ENCODE results near the gene CTAGE1. TPM values are rescaled to one million over a fixed set of nuclear protein-coding genes. Genes with fewer than 3 reads are reported as not detected.

The CTAGE1 gene
- total and polyA plus RNA-seq, 2 donors (not counting 1 experiment from before 2014, with no cell fraction given), result not detected

DNA sequence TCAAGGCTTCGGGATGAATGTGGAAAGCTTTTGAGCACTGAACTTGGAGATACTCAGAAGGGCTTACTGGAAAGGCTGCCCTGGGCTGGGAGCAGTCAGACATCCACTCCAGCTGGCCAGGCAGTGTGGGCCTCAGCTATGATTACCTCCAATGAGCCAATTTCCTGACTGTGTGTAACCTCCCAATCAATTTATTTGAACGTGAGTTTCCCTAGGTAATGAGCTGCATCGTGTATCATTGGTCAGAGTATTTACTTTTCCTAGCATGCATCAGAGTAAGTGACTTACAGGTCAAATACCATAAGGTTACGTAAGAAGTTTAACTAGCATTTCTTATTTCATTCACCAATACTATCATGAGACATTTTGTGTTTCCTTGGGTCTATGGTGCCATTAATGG, 11.0 kb upstream of the CTAGE1 start:
- WGBS (ENCODE audit: insufficient coverage), result 92% methylated on average over 3 of the region's 4 CpGs
- no peak overlapping the region for H3K4me3 Mint-ChIP-seq
- H3K9me3 Mint-ChIP-seq (ENCODE audit: insufficient read depth), result no peaks in the 10 kb centered on the region
- DNase-seq (no peak), ATAC-seq (ENCODE audit: low read depth) (no peak)
- CTCF ChIA-PET, result no interaction called here
- H3K4me3 ChIP-seq (ENCODE audit: control extremely low read depth in 1 of 5, extremely low read depth in 1 of 5, insufficient read depth in 1 of 5, low read depth in 2 of 5, low read length in 4 of 5), result no peak overlapping the region
- H3K9me3 ChIP-seq (ENCODE audit: control extremely low read depth in 1 of 3, control insufficient read depth in 2 of 3, insufficient read depth in 1 of 3, low read length in 2 of 3), result peaks cover 0 to 5% (median 0%) of the 10 kb centered on the region in 3 donors
- no peaks in the 10 kb centered on the region for H3K4me1 ChIP-seq (ENCODE audit: control insufficient read depth in 2 of 2, insufficient read depth in 2 of 2, low read length in 2 of 2)
- no peak overlapping the region for H3K27ac ChIP-seq (ENCODE audit: low read length in 2 of 2)
- no peaks in the 10 kb centered on the region for H4K20me1 ChIP-seq (ENCODE audit: control insufficient read depth, insufficient read depth, low read length, poor library complexity, severe bottlenecking)
- no peak overlapping the region for H3K27ac Mint-ChIP-seq
- no peaks in the 10 kb centered on the region for H3K27me3 Mint-ChIP-seq
- TF ChIP-seq, protein P1, sequence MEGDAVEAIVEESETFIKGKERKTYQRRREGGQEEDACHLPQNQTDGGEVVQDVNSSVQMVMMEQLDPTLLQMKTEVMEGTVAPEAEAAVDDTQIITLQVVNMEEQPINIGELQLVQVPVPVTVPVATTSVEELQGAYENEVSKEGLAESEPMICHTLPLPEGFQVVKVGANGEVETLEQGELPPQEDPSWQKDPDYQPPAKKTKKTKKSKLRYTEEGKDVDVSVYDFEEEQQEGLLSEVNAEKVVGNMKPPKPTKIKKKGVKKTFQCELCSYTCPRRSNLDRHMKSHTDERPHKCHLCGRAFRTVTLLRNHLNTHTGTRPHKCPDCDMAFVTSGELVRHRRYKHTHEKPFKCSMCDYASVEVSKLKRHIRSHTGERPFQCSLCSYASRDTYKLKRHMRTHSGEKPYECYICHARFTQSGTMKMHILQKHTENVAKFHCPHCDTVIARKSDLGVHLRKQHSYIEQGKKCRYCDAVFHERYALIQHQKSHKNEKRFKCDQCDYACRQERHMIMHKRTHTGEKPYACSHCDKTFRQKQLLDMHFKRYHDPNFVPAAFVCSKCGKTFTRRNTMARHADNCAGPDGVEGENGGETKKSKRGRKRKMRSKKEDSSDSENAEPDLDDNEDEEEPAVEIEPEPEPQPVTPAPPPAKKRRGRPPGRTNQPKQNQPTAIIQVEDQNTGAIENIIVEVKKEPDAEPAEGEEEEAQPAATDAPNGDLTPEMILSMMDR (IDR thresholded peaks at IDR 0.05), result no peak
- no peak for TF ChIP-seq EZH2 (IDR thresholded peaks at IDR 0.05; ENCODE audit: borderline replicate concordance, insufficient read depth, low read depth, low read length, poor library complexity, severe bottlenecking)
- H3K9ac ChIP-seq (ENCODE audit: low read length), result no peak overlapping the region
- H3K27me3 ChIP-seq (replicated peaks in 1 of 4; ENCODE audit: control extremely low read depth in 1 of 4, control insufficient read depth in 3 of 4, insufficient read depth in 4 of 4, low read length in 3 of 4), result no peaks in the 10 kb centered on the region
- H2AFZ ChIP-seq (ENCODE audit: insufficient read depth, low read depth, low read length, poor library complexity, severe bottlenecking), result no peak overlapping the region
- H3K36me3 ChIP-seq (replicated peaks in 1 of 2; ENCODE audit: control extremely low read depth in 1 of 2, control insufficient read depth in 1 of 2, extremely low read depth in 1 of 2, insufficient read depth in 2 of 2, low read length in 1 of 2), result no peaks in the 10 kb centered on the region
- H3K4me1 Mint-ChIP-seq, result no peaks in the 10 kb centered on the region
- intact Hi-C loops (cut with micrococcal nuclease), result no loop called here
- POLR2A ChIA-PET, result no interaction called here
- H3K79me2 ChIP-seq (ENCODE audit: control insufficient read depth, insufficient read depth, low read length), result no peaks in the 10 kb centered on the region
- H3K4me2 ChIP-seq (replicated peaks; ENCODE audit: low read depth, low read length, poor library complexity, severe bottlenecking), result no peak overlapping the region

DNA sequence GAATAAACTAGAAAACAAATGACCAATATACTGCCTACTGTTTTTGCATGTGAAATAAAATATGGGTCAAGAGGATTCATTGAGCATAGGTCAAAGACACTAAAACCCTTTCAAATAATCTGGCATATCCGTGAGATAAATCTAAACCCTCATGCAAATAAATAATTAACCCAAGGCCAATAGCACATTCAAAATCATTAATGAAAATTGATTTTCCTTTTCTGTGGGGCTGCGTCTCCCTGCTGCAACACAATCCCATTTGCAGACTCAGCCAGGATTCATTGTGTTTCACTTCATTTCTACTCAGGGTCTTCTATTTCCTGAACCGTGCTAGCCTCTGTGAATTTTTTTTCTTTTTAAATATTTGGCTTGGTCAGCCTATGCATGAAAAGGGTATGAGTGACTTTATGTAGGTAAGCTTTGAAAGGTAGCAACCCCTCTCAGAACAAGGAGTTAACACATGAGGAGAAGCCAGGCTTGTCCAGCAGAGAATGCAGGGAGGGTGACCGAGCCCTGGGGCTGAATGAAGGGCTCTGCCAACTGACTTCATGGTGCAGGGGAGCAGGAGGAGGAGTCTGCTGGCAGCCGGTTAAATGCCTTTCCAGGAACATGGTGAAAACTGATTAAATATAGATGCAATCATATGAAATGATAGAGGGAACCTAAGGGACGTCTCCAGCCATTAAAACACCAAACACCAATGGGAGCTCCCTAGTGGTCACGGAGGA, 10.3 kb upstream of the CTAGE1 start:
- no peaks in the 10 kb centered on the region for H3K4me1 ChIP-seq (ENCODE audit: control insufficient read depth in 2 of 2, insufficient read depth in 2 of 2, low read length in 2 of 2)
- CTCF ChIA-PET, result no interaction called here
- peaks cover 0 to 5% (median 0%) of the 10 kb centered on the region in 3 donors for H3K9me3 ChIP-seq (ENCODE audit: control extremely low read depth in 1 of 3, control insufficient read depth in 2 of 3, insufficient read depth in 1 of 3, low read length in 2 of 3)
- ATAC-seq (ENCODE audit: low read depth), result no peak
- H3K79me2 ChIP-seq (ENCODE audit: control insufficient read depth, insufficient read depth, low read length), result no peaks in the 10 kb centered on the region
- no peak for DNase-seq
- no peaks in the 10 kb centered on the region for H3K36me3 ChIP-seq (replicated peaks in 1 of 2; ENCODE audit: control extremely low read depth in 1 of 2, control insufficient read depth in 1 of 2, extremely low read depth in 1 of 2, insufficient read depth in 2 of 2, low read length in 1 of 2)
- no peak overlapping the region for H3K9ac ChIP-seq (ENCODE audit: low read length)
- no peaks in the 10 kb centered on the region for H3K4me1 Mint-ChIP-seq
- H3K4me3 ChIP-seq (ENCODE audit: control extremely low read depth in 1 of 5, extremely low read depth in 1 of 5, insufficient read depth in 1 of 5, low read depth in 2 of 5, low read length in 4 of 5), result no peak overlapping the region
- H3K27me3 Mint-ChIP-seq, result no peaks in the 10 kb centered on the region
- no peaks in the 10 kb centered on the region for H3K27me3 ChIP-seq (replicated peaks in 1 of 4; ENCODE audit: control extremely low read depth in 1 of 4, control insufficient read depth in 3 of 4, insufficient read depth in 4 of 4, low read length in 3 of 4)
- 87% methylated on average over 3 of the region's 7 CpGs for WGBS (ENCODE audit: insufficient coverage)
- no peak for TF ChIP-seq EZH2 (IDR thresholded peaks at IDR 0.05; ENCODE audit: borderline replicate concordance, insufficient read depth, low read depth, low read length, poor library complexity, severe bottlenecking)
- TF ChIP-seq, protein P1 (IDR thresholded peaks at IDR 0.05), result no peak
- no peak overlapping the region for H3K4me3 Mint-ChIP-seq
- no peak overlapping the region for H3K27ac Mint-ChIP-seq
- POLR2A ChIA-PET, result no interaction called here
- no peaks in the 10 kb centered on the region for H4K20me1 ChIP-seq (ENCODE audit: control insufficient read depth, insufficient read depth, low read length, poor library complexity, severe bottlenecking)
- H3K9me3 Mint-ChIP-seq (ENCODE audit: insufficient read depth), result no peaks in the 10 kb centered on the region
- H3K4me2 ChIP-seq (replicated peaks; ENCODE audit: low read depth, low read length, poor library complexity, severe bottlenecking), result no peak overlapping the region
- no peak overlapping the region for H2AFZ ChIP-seq (ENCODE audit: insufficient read depth, low read depth, low read length, poor library complexity, severe bottlenecking)
- no peak overlapping the region for H3K27ac ChIP-seq (ENCODE audit: low read length in 2 of 2)
- intact Hi-C loops (cut with micrococcal nuclease), result no loop called here
